ENCODE data around the gene SNX10.

Gene SNX10

GRCh38 chr7:26381476-26382353 is 90.1 kb downstream of the SNX10 start:
- no peak for DNase-seq (ENCODE audit: low read depth)
- TF ChIP-seq CTCF (conservative IDR thresholded peaks at IDR 0.05; ENCODE audit: low read length): no peak
- no peak overlapping the region for H3K4me3 ChIP-seq (ENCODE audit: low read length)

GRCh38 chr7:26385240-26385639 is 93.6 kb downstream of the SNX10 start:
- no peak for TF ChIP-seq CTCF (conservative IDR thresholded peaks at IDR 0.05; ENCODE audit: low read length)
- H3K4me3 ChIP-seq (ENCODE audit: low read length): no peak overlapping the region
- DNase-seq (ENCODE audit: low read depth): no peak

GRCh38 chr7:26387731-26388130 is 96.1 kb downstream of the SNX10 start:
- no peak for TF ChIP-seq CTCF (conservative IDR thresholded peaks at IDR 0.05; ENCODE audit: low read length)
- no peak for DNase-seq (ENCODE audit: low read depth)
- no peak overlapping the region for H3K4me3 ChIP-seq (ENCODE audit: low read length)

GRCh38 chr7:26388256-26388655 is 96.6 kb downstream of the SNX10 start:
- no peak for DNase-seq (ENCODE audit: low read depth)
- TF ChIP-seq CTCF (conservative IDR thresholded peaks at IDR 0.05; ENCODE audit: low read length): no peak
- H3K4me3 ChIP-seq (ENCODE audit: low read length): no peak overlapping the region

- no peak for DNase-seq (ENCODE audit: low read depth)
- TF ChIP-seq CTCF (conservative IDR thresholded peaks at IDR 0.05; ENCODE audit: low read length): no peak
- no peak overlapping the region for H3K4me3 ChIP-seq (ENCODE audit: low read length)
Observed at GRCh38 chr7:26390016-26390415, 98.4 kb downstream of the SNX10 start.

- DNase-seq (ENCODE audit: low read depth): no peak
- no peak overlapping the region for H3K4me3 ChIP-seq (ENCODE audit: low read length)
- no peak for TF ChIP-seq CTCF (conservative IDR thresholded peaks at IDR 0.05; ENCODE audit: low read length)
Observed at GRCh38 chr7:26393818-26394217, 102.2 kb downstream of the SNX10 start.

- no peak overlapping the region for H3K4me3 ChIP-seq (ENCODE audit: low read length)
- TF ChIP-seq CTCF (conservative IDR thresholded peaks at IDR 0.05; ENCODE audit: low read length): no peak
- DNase-seq (ENCODE audit: low read depth): no peak
Observed at GRCh38 chr7:26397332-26397731, 105.7 kb downstream of the SNX10 start.

All from AG10803 (cell line).